H9 (cell line): ENCODE results near the gene TMEM41B. TPM values are rescaled to one million over a fixed set of nuclear protein-coding genes. Genes with fewer than 3 reads are reported as not detected.

ENCODE experiments used
- DNase-seq: peaks from one replicate; pipeline ENCODE4 v3.0.0-alpha.2; 2017
- H2AFZ ChIP-seq: one replicate; pipeline ENCODE4 v1.6.1; 2013; ENCODE audit warnings: mild to moderate bottlenecking, low read length, control low read depth, moderate library complexity
- H2AK5ac ChIP-seq: 2 replicates; pipeline ENCODE4 v1.6.1; 2013; ENCODE audit warnings: low read length, control low read depth, mixed read lengths; ENCODE audit not compliant: insufficient read length
- H2BK120ac ChIP-seq: one replicate; pipeline ENCODE4 v1.6.1; 2013; ENCODE audit warnings: low read depth, mild to moderate bottlenecking, low read length, control low read depth, inconsistent platforms; ENCODE audit not compliant: poor library complexity, severe bottlenecking
- H2BK12ac ChIP-seq: 2 replicates; pipeline ENCODE4 v1.6.1; 2013; ENCODE audit warnings: low read length, control low read depth, mixed read lengths, low read depth; ENCODE audit not compliant: insufficient read length
- H2BK15ac ChIP-seq: 2 replicates; pipeline ENCODE4 v1.6.1; 2013; ENCODE audit warnings: low read depth, low read length, control low read depth
- H2BK20ac ChIP-seq: one replicate; pipeline ENCODE4 v1.6.1; 2013; ENCODE audit warnings: low read depth, mild to moderate bottlenecking, low read length, control low read depth, inconsistent platforms; ENCODE audit not compliant: poor library complexity, severe bottlenecking
- H2BK5ac ChIP-seq: 2 replicates; pipeline ENCODE4 v1.6.1; 2013; ENCODE audit warnings: low read length, control low read depth, mixed read lengths; ENCODE audit not compliant: insufficient read length
- H3K14ac ChIP-seq: 2 replicates; pipeline ENCODE4 v1.6.1; 2013; ENCODE audit warnings: low read length, control low read depth; ENCODE audit not compliant: insufficient read depth
- H3K18ac ChIP-seq: 2 replicates; pipeline ENCODE4 v1.6.1; 2013; ENCODE audit warnings: low read depth, mild to moderate bottlenecking, mixed read lengths, low read length, control low read depth; ENCODE audit not compliant: insufficient read length
- H3K23ac ChIP-seq: 2 replicates; pipeline ENCODE4 v1.6.1; 2013; ENCODE audit warnings: low read length, control low read depth, mixed read lengths, low read depth; ENCODE audit not compliant: insufficient read length
- H3K23me2 ChIP-seq: 2 replicates; pipeline ENCODE4 v1.6.1; 2013; ENCODE audit warnings: low read depth, mild to moderate bottlenecking, mixed read lengths, low read length, control low read depth; ENCODE audit not compliant: insufficient read length, poor library complexity, severe bottlenecking
- H3K27ac ChIP-seq: 2 replicates; pipeline ENCODE4 v1.5.1; 2013; ENCODE audit warnings: low read length, control low read depth, mixed read lengths, low read depth; ENCODE audit not compliant: insufficient read length
- H3K27me3 ChIP-seq: 2 replicates; pipeline ENCODE4 v1.6.1; 2013; ENCODE audit warnings: low read length, control low read depth, inconsistent platforms; ENCODE audit not compliant: insufficient read depth
- H3K4ac ChIP-seq: 2 replicates; pipeline ENCODE4 v1.6.1; 2013; ENCODE audit warnings: low read depth, mild to moderate bottlenecking, control low read depth, inconsistent platforms, low read length, moderate library complexity
- H3K4me1 ChIP-seq: 2 replicates; pipeline ENCODE4 v1.6.1; 2013; ENCODE audit warnings: low read length, control low read depth, inconsistent platforms; ENCODE audit not compliant: insufficient read depth
- H3K4me2 ChIP-seq: 2 replicates; pipeline ENCODE4 v1.6.1; 2013; ENCODE audit warnings: low read length, control low read depth, mixed read lengths; ENCODE audit not compliant: insufficient read length, insufficient read depth
- H3K56ac ChIP-seq: 2 replicates; pipeline ENCODE4 v1.6.1; 2013; ENCODE audit warnings: low read depth, mild to moderate bottlenecking, mixed read lengths, low read length, control low read depth; ENCODE audit not compliant: insufficient read length
- H3K79me1 ChIP-seq: 2 replicates; pipeline ENCODE4 v1.6.1; 2013; ENCODE audit warnings: low read depth, mild to moderate bottlenecking, moderate library complexity, low read length, control low read depth, inconsistent platforms; ENCODE audit not compliant: insufficient read depth, poor library complexity, severe bottlenecking
- H3K79me2 ChIP-seq: 2 replicates; pipeline ENCODE4 v1.6.1; 2013; ENCODE audit warnings: low read length, control low read depth, inconsistent platforms; ENCODE audit not compliant: insufficient read depth
- H3K9ac ChIP-seq: 2 replicates; pipeline ENCODE4 v1.6.1; 2013; ENCODE audit warnings: low read length, control low read depth, mixed read lengths; ENCODE audit not compliant: insufficient read length; ENCODE audit errors: extremely low read depth
- H3K9me3 ChIP-seq: one replicate; pipeline ENCODE4 v1.6.1; 2013; ENCODE audit warnings: low read depth, low read length, inconsistent platforms; ENCODE audit not compliant: control insufficient read depth
- H3T11ph ChIP-seq: one replicate; pipeline ENCODE4 v1.6.1; 2013; ENCODE audit warnings: mild to moderate bottlenecking, low read length, control low read depth, inconsistent platforms
- H4K20me1 ChIP-seq: one replicate; pipeline ENCODE4 v1.6.1; 2013; ENCODE audit not compliant: control insufficient read depth, insufficient read length, insufficient read depth
- H4K5ac ChIP-seq: 2 replicates; pipeline ENCODE4 v1.6.1; 2013; ENCODE audit warnings: low read depth, mild to moderate bottlenecking, mixed read lengths, low read length, control low read depth; ENCODE audit not compliant: insufficient read length
- H4K8ac ChIP-seq: replicated peaks from 2 replicates; pipeline ENCODE4 v1.6.1; 2013; ENCODE audit warnings: low read length, control low read depth, mixed read lengths, low read depth; ENCODE audit not compliant: insufficient read length
- H4K91ac ChIP-seq: 2 replicates; pipeline ENCODE4 v1.6.1; 2013; ENCODE audit warnings: low read depth, mild to moderate bottlenecking, moderate library complexity, mixed read lengths, low read length, control low read depth; ENCODE audit not compliant: insufficient read length
- H3K27ac Mint-ChIP-seq, 3 experiments: 2 replicates in 2 of 3; 3 replicates in 1 of 3; pipeline ENCODE4 v1.8.0; 2020 to 2021; ENCODE audit warnings: mixed read lengths in 3 of 3, mild to moderate bottlenecking in 1 of 3, moderate library complexity in 1 of 3
- H3K27me3 Mint-ChIP-seq: 2 replicates; pipeline ENCODE4 v1.8.0; 2021; ENCODE audit warnings: low read depth, mild to moderate bottlenecking, moderate library complexity, mixed read lengths
- H3K36me3 Mint-ChIP-seq, 3 experiments: 2 replicates in 2 of 3; 3 replicates in 1 of 3; pipeline ENCODE4 v1.8.0; 2020 to 2021; ENCODE audit warnings: low read depth in 3 of 3, mixed read lengths in 3 of 3; ENCODE audit not compliant: insufficient read depth in 1 of 3
- H3K4me1 Mint-ChIP-seq, 2 experiments: 2 replicates each; pipeline ENCODE4 v1.8.0; 2020; ENCODE audit warnings: mixed read lengths in 2 of 2
- H3K4me3 Mint-ChIP-seq, 2 experiments: 2 replicates in 1 of 2; 3 replicates in 1 of 2; pipeline ENCODE4 v1.8.0; 2020 to 2021; ENCODE audit warnings: mild to moderate bottlenecking in 2 of 2, mixed read lengths in 2 of 2, moderate library complexity in 1 of 2
- H3K9me3 Mint-ChIP-seq, 2 experiments: 2 replicates in 1 of 2; 3 replicates in 1 of 2; pipeline ENCODE4 v1.8.0; 2020; ENCODE audit warnings: mild to moderate bottlenecking in 2 of 2, mixed read lengths in 2 of 2, moderate library complexity in 1 of 2
- CTCF ChIP-seq: fragments of 200-600 bp; sonication (generic); conservative IDR thresholded peaks from 3 replicates; pipeline ENCODE4 v1.8.0; 2021; ENCODE audit warnings: antibody characterized with exemption, mild to moderate bottlenecking
- WGBS: extraction: QIAGEN DNeasy Blood & Tissue Kit; methylation state at CpG from one replicate; pipeline ENCODE4 v1.1.7; 2013; ENCODE audit warnings: missing lambda C conversion rate, low lambda C conversion rate, mixed read lengths; ENCODE audit not compliant: insufficient read length; ENCODE audit errors: extremely low coverage; 5-methylcytosine and 5-hydroxymethylcytosine counted together
- total RNA-seq: library from RNA; stranded (reverse); gene quantifications from 2 replicates; pipeline ENCODE4 v1.2.1, GENCODE V29; 2021

Gene TMEM41B
- total RNA-seq, 1 experiment from 2014 or later, result 48.7 TPM

GRCh38 chr11:9249252-9249651 lies 65.1 kb downstream of the TMEM41B start:
- Histone ChIP-seq H2AFZ (no peak overlapping the region), H4K5ac (no peak overlapping the region), H3K4me1 (no peaks in the 10 kb centered on the region), H4K20me1 (no peaks in the 10 kb centered on the region), H3K27ac (no peak overlapping the region), H3T11ph (no peak overlapping the region), H2BK5ac (no peak overlapping the region), H3K4ac (no peak overlapping the region), H3K18ac (no peak overlapping the region), H2BK20ac (no peak overlapping the region), H2BK12ac (no peak overlapping the region), H3K23me2 (no peaks in the 10 kb centered on the region), H2BK15ac (no peak overlapping the region), H2AK5ac (no peak overlapping the region), H4K91ac (no peak overlapping the region), H3K4me2 (no peak overlapping the region), H3K23ac (no peak overlapping the region), H3K9ac (no peak overlapping the region), H4K8ac (no peak overlapping the region), H3K56ac (no peak overlapping the region), H2BK120ac (no peak overlapping the region), H3K79me1 (peaks cover 2% of the 10 kb centered on the region), H3K9me3 (no peaks in the 10 kb centered on the region), H3K79me2 (peaks cover 11% of the 10 kb centered on the region; the same call in 1 of the 2 replicates), H3K14ac (no peak overlapping the region), H3K27me3 (no peaks in the 10 kb centered on the region)
- no peak for TF ChIP-seq CTCF
- no peaks in the 10 kb centered on the region for H3K27me3 Mint-ChIP-seq
- H3K4me1 Mint-ChIP-seq, result peaks cover 17 to 22% of the 10 kb centered on the region in 2 experiments
- H3K27ac Mint-ChIP-seq, result no peak overlapping the region; a peak in 1 of 7 replicates
- no CpG with 5 or more reads among the region's 7 CpGs for WGBS
- no peak for DNase-seq
- H3K36me3 Mint-ChIP-seq, result peaks cover 0 to 18% (median 3%) of the 10 kb centered on the region in 3 experiments; a peak in 5 of 7 replicates
- H3K4me3 Mint-ChIP-seq, result no peak overlapping the region
- H3K9me3 Mint-ChIP-seq, result no peaks in the 10 kb centered on the region
